ENCODE measurements around the gene CCDC97.

Gene CCDC97

GRCh38 chr19:41299046-41299754 is 10.8 kb upstream of the CCDC97 start:
- DNase-seq: no peak

- peak; percentile 69 for DNase-seq
Measured at GRCh38 chr19:41299755-41300089, 10.2 kb upstream of the CCDC97 start.

- no peak for DNase-seq
Measured at GRCh38 chr19:41300555-41300954, 9.4 kb upstream of the CCDC97 start.

GRCh38 chr19:41302624-41303351 is 7.2 kb upstream of the CCDC97 start:
- DNase-seq: peak; percentile 77

DNA sequence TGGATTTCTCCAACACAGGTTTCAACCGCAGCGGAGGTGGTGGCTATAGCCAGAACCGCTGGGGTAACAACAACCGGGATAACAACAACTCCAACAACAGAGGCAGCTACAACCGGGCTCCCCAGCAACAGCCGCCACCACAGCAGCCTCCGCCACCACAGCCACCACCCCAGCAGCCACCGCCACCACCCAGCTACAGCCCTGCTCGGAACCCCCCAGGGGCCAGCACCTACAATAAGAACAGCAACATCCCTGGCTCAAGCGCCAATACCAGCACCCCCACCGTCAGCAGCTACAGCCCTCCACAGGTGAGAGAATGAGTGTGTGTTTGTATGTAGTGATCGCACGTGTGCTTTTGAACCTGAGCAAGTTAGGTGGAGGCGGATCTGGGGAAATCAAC is 6.0 kb upstream of the CCDC97 start:
- no peak for DNase-seq

DNA sequence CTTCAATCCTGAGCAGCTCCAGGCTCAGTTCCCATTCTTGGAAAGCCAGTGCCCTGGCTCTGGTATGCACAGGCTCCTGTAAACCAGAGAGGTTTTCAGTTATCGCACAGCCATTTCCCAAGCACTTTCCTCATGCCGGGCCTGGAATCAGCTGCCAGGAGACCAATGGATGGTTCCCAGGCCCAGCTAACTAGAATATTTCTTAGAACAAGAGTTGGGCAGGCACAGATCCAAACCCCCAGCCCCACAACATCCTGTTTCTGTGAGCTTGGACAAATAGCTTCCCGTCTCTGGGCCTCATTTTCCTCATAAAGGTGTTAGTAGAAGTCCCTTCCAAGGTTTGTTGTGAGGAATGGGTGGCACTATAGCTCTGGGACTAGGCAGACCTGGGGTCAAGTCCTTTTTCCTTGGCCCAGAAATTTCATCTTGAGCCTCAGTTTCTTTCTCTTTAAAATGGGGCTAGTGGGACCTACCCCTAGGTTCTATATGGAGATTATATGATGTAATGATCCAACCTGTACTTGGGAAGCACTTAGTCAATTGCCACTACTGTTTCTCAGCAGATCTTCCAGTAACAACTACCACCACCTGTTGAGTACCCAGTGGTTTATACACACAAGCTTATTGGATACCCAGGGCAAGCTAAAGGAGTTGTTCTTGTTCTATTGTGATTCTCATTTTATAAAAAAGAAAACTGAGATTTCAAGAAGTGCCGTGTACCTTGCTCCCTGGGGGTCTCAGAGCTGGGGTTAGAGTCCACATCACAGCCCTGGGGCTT is 5.1 kb upstream of the CCDC97 start:
- DNase-seq: no peak

GRCh38 chr19:41305927-41306793 is 3.8 kb upstream of the CCDC97 start:
- no peak for DNase-seq

- no peak for DNase-seq
Measured at GRCh38 chr19:41307090-41307875, 2.7 kb upstream of the CCDC97 start.

- DNase-seq: no peak
Measured at GRCh38 chr19:41307954-41308449, 2.0 kb upstream of the CCDC97 start.

- peak; percentile 97 for DNase-seq
Measured at GRCh38 chr19:41308450-41309179, 1.4 kb upstream of the CCDC97 start.

GRCh38 chr19:41309180-41310032 is 566 bp upstream of the CCDC97 start:
- DNase-seq: no peak

GRCh38 chr19:41311072-41311471 is 1.1 kb downstream of the CCDC97 start:
- no peak for DNase-seq

GRCh38 chr19:41311613-41312012 is 1.6 kb downstream of the CCDC97 start:
- no peak for DNase-seq

DNA sequence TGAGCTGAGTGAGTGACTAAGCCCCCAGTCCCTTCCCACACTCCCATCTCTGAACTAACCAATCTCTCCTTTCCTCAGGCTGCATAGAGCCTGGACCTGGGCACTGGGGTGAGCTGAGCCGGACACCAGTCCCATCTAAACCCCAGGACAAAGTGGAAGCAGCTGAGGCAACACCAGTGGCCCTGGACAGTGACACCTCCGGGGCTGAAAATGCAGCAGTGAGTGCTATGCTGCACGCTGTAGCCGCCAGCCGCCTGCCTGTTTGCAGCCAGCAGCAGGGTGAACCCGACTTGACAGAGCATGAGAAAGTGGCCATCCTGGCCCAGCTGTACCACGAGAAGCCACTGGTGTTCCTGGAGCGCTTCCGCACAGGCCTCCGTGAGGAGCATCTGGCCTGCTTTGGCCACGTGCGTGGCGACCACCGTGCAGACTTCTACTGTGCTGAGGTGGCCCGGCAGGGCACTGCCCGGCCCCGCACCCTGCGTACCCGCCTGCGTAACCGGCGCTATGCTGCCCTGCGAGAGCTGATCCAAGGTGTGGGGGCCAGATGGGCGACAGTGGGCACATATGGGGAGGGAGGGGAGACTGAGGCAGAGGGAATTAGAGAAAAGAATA is 6.4 kb downstream of the CCDC97 start:
- DNase-seq: no peak

DNA sequence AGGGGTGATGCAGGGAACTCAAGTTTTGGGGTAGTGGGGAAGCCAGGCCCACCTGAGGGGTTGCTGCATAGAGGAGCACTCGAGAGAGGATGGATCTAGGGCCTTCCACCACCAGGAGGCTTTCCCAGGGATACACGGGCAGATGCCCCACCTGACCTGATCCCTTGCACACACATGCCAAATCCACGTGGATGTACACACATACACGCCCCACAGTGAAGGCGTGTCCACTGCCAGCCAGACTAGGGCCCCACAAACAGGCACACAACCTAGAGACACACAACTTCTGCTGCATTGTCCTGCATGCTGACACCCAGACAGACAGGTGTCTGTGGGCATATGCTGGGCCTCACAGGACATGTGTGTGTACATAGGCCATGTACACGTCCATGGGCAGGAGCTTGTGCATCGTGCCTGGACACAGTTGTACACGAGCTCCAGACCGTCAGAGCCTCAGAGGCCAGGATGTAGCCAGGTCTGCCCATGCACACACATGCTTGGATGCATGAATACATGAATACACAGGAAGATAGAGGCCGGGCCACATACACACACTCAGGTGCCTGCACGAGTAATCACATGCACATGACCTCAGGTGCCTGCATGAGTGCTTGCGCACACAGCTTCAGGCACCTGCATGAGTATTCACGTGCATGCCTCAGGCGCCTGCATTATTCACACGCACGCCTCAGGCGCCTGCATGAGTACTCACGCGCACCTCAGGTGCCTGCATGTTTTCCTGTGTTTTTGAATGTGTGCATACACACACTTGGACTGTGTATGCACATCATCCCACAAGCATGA is 8.9 kb downstream of the CCDC97 start:
- no peak for DNase-seq

GRCh38 chr19:41319500-41320184 is 9.7 kb downstream of the CCDC97 start:
- no peak for DNase-seq

DNA sequence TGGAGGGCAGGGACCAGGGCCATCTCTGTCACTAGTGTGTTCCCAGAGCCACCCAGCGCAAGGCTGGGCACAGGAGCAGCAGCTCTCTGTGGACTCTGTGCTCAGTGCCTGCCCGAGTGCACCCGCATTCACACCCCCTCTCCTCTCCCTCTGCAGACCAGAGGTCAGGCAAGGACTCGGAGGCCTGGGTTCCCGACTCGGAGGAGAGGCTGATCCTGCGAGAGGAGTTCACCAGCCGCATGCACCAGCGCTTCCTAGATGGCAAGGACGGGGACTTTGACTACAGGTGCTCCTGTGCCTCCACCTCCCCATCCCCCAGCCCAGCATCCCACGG is 10.2 kb downstream of the CCDC97 start:
- DNase-seq: no peak

GRCh38 chr19:41320568-41320967 is 10.6 kb downstream of the CCDC97 start:
- no peak for DNase-seq
